Lower leg skin (tissue), 3 donors: ENCODE measurements around the gene SCG2.

Experiments used
- CTCF ChIP-seq, 3 donors: fragments of 450-650 bp; IDR thresholded peaks; one replicate each; pipeline ENCODE4 v1.5.1; 2016; ENCODE audit warnings: antibody characterized with exemption in 3 of 3, mild to moderate bottlenecking in 3 of 3, moderate library complexity in 2 of 3
- POLR2A ChIP-seq, 2 donors: fragments of 450-650 bp; IDR thresholded peaks; one replicate each; pipeline ENCODE4 v1.6.1; 2016 to 2017; ENCODE audit warnings: antibody characterized with exemption in 2 of 2, mild to moderate bottlenecking in 1 of 2, moderate library complexity in 1 of 2

- TF ChIP-seq CTCF (IDR thresholded peaks at IDR 0.05) (no peak), POLR2A (IDR thresholded peaks at IDR 0.05) (no peak)
These were observed 47.7 kb upstream of the SCG2 start for GRCh38 chr2:223649554-223650533.
